HG03442 (cell line): ENCODE results near the gene OSBPL8.

ENCODE experiments used
- ATAC-seq: cut with Tn5 transposase; IDR thresholded peaks from one replicate; pipeline ENCODE4 v1.9.1; 2021; ENCODE audit warnings: mild to moderate bottlenecking, moderate library complexity; ENCODE audit not compliant: unreplicated experiment

OSBPL8 gene

GRCh38 chr12:76316468-76316867 is 243.1 kb downstream of the OSBPL8 start:
- no peak for ATAC-seq

- no peak for ATAC-seq
These were observed 246.3 kb downstream of the OSBPL8 start for GRCh38 chr12:76313299-76313698.

GRCh38 chr12:76312315-76312714 is 247.3 kb downstream of the OSBPL8 start:
- no peak for ATAC-seq

- no peak for ATAC-seq
These were observed 247.8 kb downstream of the OSBPL8 start for GRCh38 chr12:76311796-76312195.

- ATAC-seq, result no peak
These were observed 249.5 kb downstream of the OSBPL8 start for GRCh38 chr12:76310110-76310509.

GRCh38 chr12:76308866-76309265 is 250.7 kb downstream of the OSBPL8 start:
- no peak for ATAC-seq

- ATAC-seq, result no peak
These were observed 252.5 kb downstream of the OSBPL8 start for GRCh38 chr12:76307083-76307482.

- no peak for ATAC-seq
These were observed 255.5 kb downstream of the OSBPL8 start for GRCh38 chr12:76303989-76304460.

- ATAC-seq, result no peak
These were observed 256.2 kb downstream of the OSBPL8 start for GRCh38 chr12:76303365-76303764.
